A549 (cell line): ENCODE data around the gene RAB23. TPM values are rescaled to one million over a fixed set of nuclear protein-coding genes. Genes with fewer than 3 reads are reported as not detected.
A peak's percentile ranks its signal among the peaks of the same experiment; 100 is the strongest.

Experiments used
- ATAC-seq, 2 experiments: fragments of 200-7000 bp in 1 of 2; fragments of >200 bp in 1 of 2; cut with Nextera tagmentation in 1 of 2; cut with Tn5 transposase in 1 of 2; 3 replicates each; pipeline versions ENCODE4 v1.8.0 to v1.9.1; 2018 to 2020; ENCODE audit warnings: mild to moderate bottlenecking in 1 of 2, moderate library complexity in 1 of 2
- CTCF ChIA-PET: fragments of 300-600 bp; sonication (Branson Sonifier 250); formaldehyde crosslinking; extraction: SDS; loops from one replicate; lab custom pipeline; 2021; ENCODE audit warnings: antibody characterized with exemption, inconsistent platforms; lab: Yijun Ruan, JAX
- POLR2A ChIA-PET: fragments of 350-600 bp; formaldehyde crosslinking; extraction: SDS; loops from one replicate; lab custom pipeline; 2021; ENCODE audit warnings: antibody characterized with exemption, inconsistent platforms; lab: Yijun Ruan, JAX
- DNase-seq, 2 experiments: peaks; one replicate each; pipeline versions ENCODE4 v3.0.0 to v3.0.0-alpha.2; 2011 to 2016; ENCODE audit warnings: low read depth in 1 of 2, low spot score in 1 of 2
- FAIRE-seq: peaks from 2 replicates; lab custom pipeline; 2011; peaks lifted over from hg19 to GRCh38; lab: Jason Lieb, UNC
- H3K27ac ChIP-seq, 2 experiments: fragments of >200 bp; sonication (Bioruptor Twin); formaldehyde crosslinking; 3 replicates each; pipeline ENCODE4 v1.5.1; 2016 to 2017
- H3K4me1 ChIP-seq: fragments of >200 bp; sonication (Bioruptor Twin); formaldehyde crosslinking; 3 replicates; pipeline ENCODE4 v1.6.1; 2016
- H3K4me2 ChIP-seq: fragments of >200 bp; sonication (Bioruptor Twin); formaldehyde crosslinking; 3 replicates; pipeline ENCODE4 v1.6.1; 2016
- H3K4me3 ChIP-seq: fragments of >200 bp; sonication (Bioruptor Twin); formaldehyde crosslinking; 3 replicates; pipeline ENCODE4 v1.5.1; 2016
- H3K9me3 ChIP-seq: fragments of >200 bp; sonication (Bioruptor Twin); formaldehyde crosslinking; 3 replicates; pipeline ENCODE4 v1.6.1; 2016
- BHLHE40 ChIP-seq: IDR thresholded peaks from 2 replicates; pipeline ENCODE4 v1.6.1; 2012; ENCODE audit warnings: low read depth, low read length, inconsistent platforms
- CHD2 ChIP-seq: fragments of 150-350 bp; IDR thresholded peaks from 2 replicates; pipeline ENCODE4 v1.6.1; 2014; ENCODE audit warnings: low read length; ENCODE audit not compliant: partially characterized antibody
- EHF ChIP-seq: fragments of 250-450 bp; sonication (Bioruptor Pico); IDR thresholded peaks from 2 replicates; pipeline ENCODE4 v1.5.0; 2020; ENCODE audit warnings: mild to moderate bottlenecking
- EHMT2 ChIP-seq: fragments of 200-600 bp; sonication (generic); IDR thresholded peaks from 2 replicates; pipeline ENCODE4 v1.6.1; 2016; ENCODE audit warnings: antibody characterized with exemption, low read depth, mild to moderate bottlenecking, moderate library complexity
- FOSL2 ChIP-seq, 2 experiments: fragments of 450-650 bp in 1 of 2; fragments of >200 bp in 1 of 2; sonication (Bioruptor Twin) in 1 of 2; formaldehyde crosslinking; IDR thresholded peaks; 2 replicates each; pipeline versions ENCODE4 v1.5.0 to v1.6.1; 2016 to 2020; ENCODE audit warnings: mild to moderate bottlenecking in 1 of 2, moderate library complexity in 1 of 2
- FOXS1 ChIP-seq: fragments of 250-450 bp; sonication (Bioruptor Pico); IDR thresholded peaks from 2 replicates; pipeline ENCODE4 v1.5.0; 2020; ENCODE audit warnings: mild to moderate bottlenecking, moderate library complexity
- HEYL ChIP-seq: fragments of 250-450 bp; sonication (Bioruptor Pico); IDR thresholded peaks from 2 replicates; pipeline ENCODE4 v1.8.0; 2021; ENCODE audit warnings: mild to moderate bottlenecking, moderate library complexity
- HOXA7 ChIP-seq: fragments of 250-450 bp; sonication (Bioruptor Pico); IDR thresholded peaks from 2 replicates; pipeline ENCODE4 v1.5.0; 2020; ENCODE audit warnings: mild to moderate bottlenecking, moderate library complexity
- JUN ChIP-seq, 2 experiments: fragments of >200 bp; sonication (Bioruptor Twin); formaldehyde crosslinking; IDR thresholded peaks; 2 replicates in 1 of 2; 3 replicates in 1 of 2; pipeline ENCODE4 v1.6.1; 2016 to 2017
- KDM5A ChIP-seq: fragments of 200-600 bp; sonication (generic); IDR thresholded peaks from 2 replicates; pipeline ENCODE4 v1.6.1; 2016; ENCODE audit warnings: antibody characterized with exemption, mild to moderate bottlenecking
- MAFK ChIP-seq: fragments of 450-650 bp; IDR thresholded peaks from 2 replicates; pipeline ENCODE4 v1.6.1; 2014; ENCODE audit not compliant: partially characterized antibody
- NR3C1 ChIP-seq: fragments of >200 bp; sonication (Bioruptor Twin); formaldehyde crosslinking; IDR thresholded peaks from 3 replicates; pipeline ENCODE4 v1.6.1; 2017
- RARB ChIP-seq: fragments of 250-450 bp; sonication (Bioruptor Pico); IDR thresholded peaks from 2 replicates; pipeline ENCODE4 v1.8.0; 2021; ENCODE audit warnings: mild to moderate bottlenecking, moderate library complexity
- RCOR1 ChIP-seq: fragments of 150-350 bp; IDR thresholded peaks from 2 replicates; pipeline ENCODE4 v1.6.1; 2014; ENCODE audit warnings: antibody characterized with exemption, low read length, low read depth
- RFX5 ChIP-seq: fragments of 450-650 bp; IDR thresholded peaks from 2 replicates; pipeline ENCODE4 v1.7.1; 2014; ENCODE audit warnings: antibody characterized with exemption, mild to moderate bottlenecking, moderate library complexity
- RNF2 ChIP-seq: fragments of 200-600 bp; sonication (generic); IDR thresholded peaks from 2 replicates; pipeline ENCODE4 v1.6.1; 2016; ENCODE audit warnings: low read depth, mild to moderate bottlenecking, antibody characterized with exemption, moderate library complexity, borderline replicate concordance
- SMC3 ChIP-seq: fragments of >200 bp; sonication (Bioruptor Twin); formaldehyde crosslinking; IDR thresholded peaks from 3 replicates; pipeline ENCODE4 v1.6.1; 2018; ENCODE audit warnings: inconsistent platforms
- ZFP36 ChIP-seq: fragments of 450-650 bp; IDR thresholded peaks from 2 replicates; pipeline ENCODE4 v1.6.1; 2014; ENCODE audit warnings: borderline replicate concordance; ENCODE audit not compliant: partially characterized antibody
- WGBS: methylation state at CpG from one replicate; pipeline ENCODE4 v1.1.6; 2017; ENCODE audit errors: missing lambda C conversion rate; 5-methylcytosine and 5-hydroxymethylcytosine counted together
- polyA plus RNA-seq, 4 experiments: library from polyadenylated mRNA; depleted of rRNA in 3 of 4; stranded (reverse); fragments of >200 nt; fragmentation: RNase III in 1 of 4; extraction: RNeasy Plus Mini Kit Qiagen cat#74134 plus additional on column Dnase treatment in 1 of 4; gene quantifications; 2 replicates in 3 of 4; 3 replicates in 1 of 4; pipeline ENCODE4 v1.2.3, GENCODE V29; 2011 to 2017
- TF ChIP-seq, protein P1 (sequence below): fragments of >200 bp; sonication (Bioruptor Twin); formaldehyde crosslinking; IDR thresholded peaks from 2 replicates; pipeline ENCODE4 v1.6.1; 2016
- TF ChIP-seq, protein P2 (sequence below): IDR thresholded peaks from 2 replicates; pipeline ENCODE4 v1.6.1; 2012; ENCODE audit warnings: low read depth, borderline replicate concordance
- TF ChIP-seq, protein P3 (sequence below): fragments of 150-350 bp; IDR thresholded peaks from 2 replicates; pipeline ENCODE4 v1.6.1; 2014; ENCODE audit warnings: low read depth, mild to moderate bottlenecking, low read length

Gene RAB23
- polyA plus RNA-seq, 2 of the 4 experiments (the other 2 are of a cell fraction) = 8.6 to 21.5 TPM

DNA sequence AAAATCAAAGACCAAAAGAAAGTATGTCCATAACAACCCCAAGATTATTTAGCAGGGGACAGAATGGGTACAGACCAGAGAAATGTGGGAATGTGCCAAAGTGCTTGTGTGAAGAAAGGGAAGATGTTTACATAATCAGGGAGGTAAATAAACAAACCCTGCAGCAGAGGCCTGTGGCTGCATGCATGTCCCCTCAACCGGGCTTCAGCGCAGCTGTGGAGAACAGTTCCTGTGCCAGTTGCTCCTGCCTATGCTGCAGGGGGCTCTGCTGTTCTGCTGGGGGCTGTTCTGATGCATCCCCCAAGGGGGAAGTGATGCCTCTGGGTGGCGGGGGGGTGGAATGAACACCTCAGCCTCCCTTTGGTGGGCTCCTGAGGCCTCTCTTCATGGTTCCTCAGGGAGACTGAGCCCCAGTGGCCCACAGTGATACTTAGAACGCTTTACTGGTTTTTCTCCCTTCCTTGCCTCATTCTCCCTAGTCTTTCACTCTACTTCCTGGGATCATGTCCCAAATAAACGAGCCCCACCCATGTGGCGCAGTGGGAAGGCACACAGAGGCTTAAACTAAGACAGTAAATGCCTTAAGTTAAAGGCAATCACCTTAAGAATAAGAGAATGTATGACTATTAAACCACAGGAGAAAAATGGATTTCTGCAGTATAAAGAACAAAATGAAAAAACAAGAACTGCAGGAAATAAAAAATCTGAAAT lies 23.0 kb downstream of the RAB23 start:
- FAIRE-seq = no peak
- Histone ChIP-seq H3K4me2 (0 out of 3 replicates have a peak overlapping the region, but pooled peaks have one; percentile 17), H3K4me3 (no peak overlapping the region), H3K9me3 (no peaks in the 10 kb centered on the region), H3K27ac (no peak overlapping the region), H3K4me1 (peaks cover 10% of the 10 kb centered on the region)
- DNase-seq = peak in 1 of 2 experiments; percentile 20
- peak in 1 of 2 experiments; percentile 77; a peak in 3 of 6 replicates for ATAC-seq
- ChIA-PET POLR2A (no interaction called here), CTCF (interaction anchor here (1.2 to 1.4 kb wide), 2 partner anchors 9 to 118 kb away, joined by 3 to 4 read pairs; partner anchors contain the start of gene PRIM2)
- no peak for TF ChIP-seq HEYL (CRISPR knock-in tag)
- TF ChIP-seq, protein P1, sequence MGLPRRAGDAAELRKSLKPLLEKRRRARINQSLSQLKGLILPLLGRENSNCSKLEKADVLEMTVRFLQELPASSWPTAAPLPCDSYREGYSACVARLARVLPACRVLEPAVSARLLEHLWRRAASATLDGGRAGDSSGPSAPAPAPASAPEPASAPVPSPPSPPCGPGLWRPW = no peak
- TF ChIP-seq RNF2 = no peak
- TF ChIP-seq EHF (CRISPR knock-in tag) = no peak
- no peak for TF ChIP-seq FOXS1
- TF ChIP-seq MAFK = no peak
- TF ChIP-seq FOSL2 (IDR thresholded peaks at IDR 0.05) = no peak
- TF ChIP-seq FOSL2 (CRISPR knock-in tag; IDR thresholded peaks at IDR 0.05) = no peak
- TF ChIP-seq, protein P2, sequence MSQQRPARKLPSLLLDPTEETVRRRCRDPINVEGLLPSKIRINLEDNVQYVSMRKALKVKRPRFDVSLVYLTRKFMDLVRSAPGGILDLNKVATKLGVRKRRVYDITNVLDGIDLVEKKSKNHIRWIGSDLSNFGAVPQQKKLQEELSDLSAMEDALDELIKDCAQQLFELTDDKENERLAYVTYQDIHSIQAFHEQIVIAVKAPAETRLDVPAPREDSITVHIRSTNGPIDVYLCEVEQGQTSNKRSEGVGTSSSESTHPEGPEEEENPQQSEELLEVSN = no peak
- no peak for TF ChIP-seq BHLHE40
- TF ChIP-seq HOXA7 (CRISPR knock-in tag) = no peak
- TF ChIP-seq, protein P3, sequence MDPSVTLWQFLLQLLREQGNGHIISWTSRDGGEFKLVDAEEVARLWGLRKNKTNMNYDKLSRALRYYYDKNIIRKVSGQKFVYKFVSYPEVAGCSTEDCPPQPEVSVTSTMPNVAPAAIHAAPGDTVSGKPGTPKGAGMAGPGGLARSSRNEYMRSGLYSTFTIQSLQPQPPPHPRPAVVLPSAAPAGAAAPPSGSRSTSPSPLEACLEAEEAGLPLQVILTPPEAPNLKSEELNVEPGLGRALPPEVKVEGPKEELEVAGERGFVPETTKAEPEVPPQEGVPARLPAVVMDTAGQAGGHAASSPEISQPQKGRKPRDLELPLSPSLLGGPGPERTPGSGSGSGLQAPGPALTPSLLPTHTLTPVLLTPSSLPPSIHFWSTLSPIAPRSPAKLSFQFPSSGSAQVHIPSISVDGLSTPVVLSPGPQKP = no peak
- no peak for TF ChIP-seq EHMT2
- 49% methylated on average over 5 of the region's 6 CpGs for WGBS

DNA sequence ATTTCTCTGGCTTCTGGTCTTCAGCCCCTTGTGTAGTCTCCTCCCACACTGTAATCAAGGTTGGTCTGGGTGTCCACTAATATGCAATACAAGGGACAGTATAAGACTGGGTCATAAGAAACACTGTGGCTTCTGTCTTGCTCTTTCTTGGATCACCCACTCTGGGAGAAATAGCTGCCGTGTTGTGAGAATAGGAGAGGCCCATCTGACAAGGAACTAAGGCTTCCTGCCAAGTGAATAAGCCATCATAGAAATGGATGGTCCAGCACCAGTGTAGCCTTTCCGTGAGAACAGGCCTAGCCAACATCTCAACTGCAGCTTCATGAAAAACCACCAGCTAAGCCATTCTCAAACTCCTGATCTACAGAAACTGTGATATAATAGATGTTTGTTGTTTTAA lies 26.6 kb downstream of the RAB23 start:
- FAIRE-seq (no peak), DNase-seq (no peak), ATAC-seq (no peak)
- 97% methylated on average over 2 of the region's 2 CpGs for WGBS
- Histone ChIP-seq H3K27ac (no peak overlapping the region), H3K4me1 (peaks cover 10% of the 10 kb centered on the region), H3K9me3 (no peaks in the 10 kb centered on the region), H3K4me2 (no peak overlapping the region), H3K4me3 (no peak overlapping the region)
- POLR2A ChIA-PET = no interaction called here
- no peak for TF ChIP-seq MAFK
- no peak for TF ChIP-seq BHLHE40
- TF ChIP-seq JUN (IDR thresholded peaks at IDR 0.05) = no peak
- no peak for TF ChIP-seq KDM5A
- no peak for TF ChIP-seq RFX5
- TF ChIP-seq ZFP36 = no peak
- no peak for TF ChIP-seq RARB (CRISPR knock-in tag)
- TF ChIP-seq EHMT2 = no peak
- TF ChIP-seq SMC3 = no peak
- no peak for TF ChIP-seq NR3C1
- no peak for TF ChIP-seq CHD2
- TF ChIP-seq EHF (CRISPR knock-in tag) = no peak
- TF ChIP-seq, protein P1 = no peak
- no peak for TF ChIP-seq RCOR1
- TF ChIP-seq, protein P2 = no peak
- TF ChIP-seq, protein P3 = no peak
- CTCF ChIA-PET = interaction anchor here (1.9 kb wide), 1 partner anchor 121 kb away, joined by 8 read pairs; no protein-coding TSS in a partner anchor
